Measurements from ENCODE around the gene COLGALT1. TPM values are rescaled to one million over a fixed set of nuclear protein-coding genes. Genes with fewer than 3 reads are reported as not detected.

Gene COLGALT1
- total RNA-seq, 2 experiments from 2014 or later, result 49.6 to 68.6 TPM

GRCh38 chr19:17623224-17623935 lies 67.9 kb downstream of the COLGALT1 start:
- intact Hi-C loops (cut with micrococcal nuclease; ENCODE audit: unreplicated experiment), result no loop called here
- Histone ChIP-seq H3K4me2 (ENCODE audit: low read length) (no peak overlapping the region), H3K4me1 (ENCODE audit: insufficient read depth, low read length, poor library complexity, severe bottlenecking) (peaks cover 15% of the 10 kb centered on the region), H3K27ac (ENCODE audit: low read depth, low read length, poor library complexity, severe bottlenecking) (no peak overlapping the region), H3K9me2 (ENCODE audit: insufficient read depth, low read length) (no peaks in the 10 kb centered on the region), H3K4me3 (ENCODE audit: low read depth, low read length, poor library complexity, severe bottlenecking) (no peak overlapping the region), H4K20me1 (ENCODE audit: insufficient read depth, low read length) (no peaks in the 10 kb centered on the region), H3K79me2 (ENCODE audit: insufficient read depth, low read depth, low read length) (no peaks in the 10 kb centered on the region), H3K9me3 (ENCODE audit: low read length) (no peaks in the 10 kb centered on the region), H2AFZ (ENCODE audit: low read length) (no peak overlapping the region), H3K36me3 (ENCODE audit: insufficient read depth, low read length) (no peaks in the 10 kb centered on the region)
- ChIA-PET CTCF (ENCODE audit: unreplicated experiment) (no interaction called here), POLR2A (no interaction called here)
- TF ChIP-seq EZH2phosphoT487 (IDR thresholded peaks at IDR 0.05; ENCODE audit: borderline replicate concordance, low read depth, low read length), result no peak
- TF ChIP-seq, protein P1, sequence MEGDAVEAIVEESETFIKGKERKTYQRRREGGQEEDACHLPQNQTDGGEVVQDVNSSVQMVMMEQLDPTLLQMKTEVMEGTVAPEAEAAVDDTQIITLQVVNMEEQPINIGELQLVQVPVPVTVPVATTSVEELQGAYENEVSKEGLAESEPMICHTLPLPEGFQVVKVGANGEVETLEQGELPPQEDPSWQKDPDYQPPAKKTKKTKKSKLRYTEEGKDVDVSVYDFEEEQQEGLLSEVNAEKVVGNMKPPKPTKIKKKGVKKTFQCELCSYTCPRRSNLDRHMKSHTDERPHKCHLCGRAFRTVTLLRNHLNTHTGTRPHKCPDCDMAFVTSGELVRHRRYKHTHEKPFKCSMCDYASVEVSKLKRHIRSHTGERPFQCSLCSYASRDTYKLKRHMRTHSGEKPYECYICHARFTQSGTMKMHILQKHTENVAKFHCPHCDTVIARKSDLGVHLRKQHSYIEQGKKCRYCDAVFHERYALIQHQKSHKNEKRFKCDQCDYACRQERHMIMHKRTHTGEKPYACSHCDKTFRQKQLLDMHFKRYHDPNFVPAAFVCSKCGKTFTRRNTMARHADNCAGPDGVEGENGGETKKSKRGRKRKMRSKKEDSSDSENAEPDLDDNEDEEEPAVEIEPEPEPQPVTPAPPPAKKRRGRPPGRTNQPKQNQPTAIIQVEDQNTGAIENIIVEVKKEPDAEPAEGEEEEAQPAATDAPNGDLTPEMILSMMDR (conservative IDR thresholded peaks at IDR 0.05; ENCODE audit: low read length), result no peak
- DNase-seq (ENCODE audit: low spot score), result no peak
- no TSS peak for BruUV-seq (replicated peaks)

- intact Hi-C loops (cut with micrococcal nuclease; ENCODE audit: unreplicated experiment), result no loop called here
- peaks cover 15% of the 10 kb centered on the region for H3K4me1 ChIP-seq (ENCODE audit: insufficient read depth, low read length, poor library complexity, severe bottlenecking)
These were observed 69.0 kb downstream of the COLGALT1 start for GRCh38 chr19:17624314-17624991.

More at GRCh38 chr19:17624314-17624991, 69.0 kb downstream of the COLGALT1 start:
- ChIA-PET CTCF (ENCODE audit: unreplicated experiment) (no interaction called here), POLR2A (no interaction called here)
- Histone ChIP-seq H3K9me3 (ENCODE audit: low read length) (no peaks in the 10 kb centered on the region), H3K4me3 (ENCODE audit: low read depth, low read length, poor library complexity, severe bottlenecking) (no peak overlapping the region), H3K79me2 (ENCODE audit: insufficient read depth, low read depth, low read length) (no peaks in the 10 kb centered on the region), H2AFZ (ENCODE audit: low read length) (no peak overlapping the region), H3K27ac (ENCODE audit: low read depth, low read length, poor library complexity, severe bottlenecking) (no peak overlapping the region), H3K36me3 (ENCODE audit: insufficient read depth, low read length) (no peaks in the 10 kb centered on the region), H3K9me2 (ENCODE audit: insufficient read depth, low read length) (no peaks in the 10 kb centered on the region), H4K20me1 (ENCODE audit: insufficient read depth, low read length) (no peaks in the 10 kb centered on the region), H3K4me2 (ENCODE audit: low read length) (no peak overlapping the region)
- BruUV-seq (replicated peaks), result no TSS peak
- TF ChIP-seq, protein P1 (conservative IDR thresholded peaks at IDR 0.05; ENCODE audit: low read length), result no peak
- TF ChIP-seq EZH2phosphoT487 (IDR thresholded peaks at IDR 0.05; ENCODE audit: borderline replicate concordance, low read depth, low read length), result no peak
- no peak for DNase-seq (ENCODE audit: low spot score)

Measured in OCI-LY7 (cell line).